MM.1S (cell line): Measurements from ENCODE around the gene CDC6.

Experiments
- CTCF ChIP-seq: fragments of 300-600 bp; sonication (generic); IDR thresholded peaks from 2 replicates; pipeline ENCODE4 v1.5.1; 2016; ENCODE audit warnings: antibody characterized with exemption, low read length, mixed read lengths
- EZH2 ChIP-seq: fragments of 300-600 bp; sonication (generic); optimal IDR thresholded peaks from 2 replicates; pipeline ENCODE3; 2017; ENCODE audit warnings: low read depth, mild to moderate bottlenecking, antibody characterized with exemption, low read length, mixed read lengths

- TF ChIP-seq CTCF, result no peak
- no peak for TF ChIP-seq EZH2
Measured at GRCh38 chr17:40251576-40251975, 36.1 kb upstream of the CDC6 start.
